HG03159 (cell line): ENCODE data around the gene DDC.
"Not testable (repeated sequence)": the region's sequence is repeated elsewhere in the genome, so short reads cannot be mapped to it uniquely, and the experiment has no call there.

ENCODE experiments used
- ATAC-seq: cut with Tn5 transposase; IDR thresholded peaks from one replicate; pipeline ENCODE4 v1.9.1; 2021; ENCODE audit warnings: mild to moderate bottlenecking, moderate library complexity; ENCODE audit not compliant: unreplicated experiment

The DDC gene

GRCh38 chr7:50529093-50529862, 35.9 kb downstream of the DDC start:
- no peak for ATAC-seq

- ATAC-seq, result no peak
Observed at GRCh38 chr7:50528266-50529092, 36.7 kb downstream of the DDC start.

- not testable (repeated sequence) for ATAC-seq
Observed at GRCh38 chr7:50519350-50519749, 45.9 kb downstream of the DDC start.

- no peak for ATAC-seq
Observed at GRCh38 chr7:50513166-50513871, 51.9 kb downstream of the DDC start.

- ATAC-seq, result no peak
Observed at GRCh38 chr7:50512384-50512783, 52.8 kb downstream of the DDC start.

GRCh38 chr7:50509459-50509858, 55.7 kb downstream of the DDC start:
- ATAC-seq, result no peak

GRCh38 chr7:50508471-50508943, 56.7 kb downstream of the DDC start:
- no peak for ATAC-seq

- no peak for ATAC-seq
Observed at GRCh38 chr7:50507898-50508470, 57.2 kb downstream of the DDC start.

GRCh38 chr7:50505553-50506210, 59.5 kb downstream of the DDC start:
- no peak for ATAC-seq

- ATAC-seq, result no peak
Observed at GRCh38 chr7:50504646-50505546, 60.3 kb downstream of the DDC start.

GRCh38 chr7:50502947-50503346, 62.3 kb downstream of the DDC start:
- no peak for ATAC-seq

GRCh38 chr7:50502001-50502684, 63.1 kb downstream of the DDC start:
- no peak for ATAC-seq

- no peak for ATAC-seq
Observed at GRCh38 chr7:50499092-50499491, 66.1 kb downstream of the DDC start.

GRCh38 chr7:50497968-50498367, 67.2 kb downstream of the DDC start:
- ATAC-seq, result no peak

- no peak for ATAC-seq
Observed at GRCh38 chr7:50497068-50497642, 68.0 kb downstream of the DDC start.

- no peak for ATAC-seq
Observed at GRCh38 chr7:50496569-50496968, 68.6 kb downstream of the DDC start.

- no peak for ATAC-seq
Observed at GRCh38 chr7:50495746-50496145, 69.5 kb downstream of the DDC start.

GRCh38 chr7:50492770-50493519, 72.3 kb downstream of the DDC start:
- no peak for ATAC-seq
